Colon (tissue), 2 donors: ENCODE measurements around the gene AFF3.

ENCODE experiments used
- FAIRE-seq: peaks from 2 replicates; lab custom pipeline; 2012; peaks lifted over from hg19 to GRCh38; lab: Jason Lieb, UNC
- donor health status: control.
- donor health status: control.

Gene AFF3

DNA sequence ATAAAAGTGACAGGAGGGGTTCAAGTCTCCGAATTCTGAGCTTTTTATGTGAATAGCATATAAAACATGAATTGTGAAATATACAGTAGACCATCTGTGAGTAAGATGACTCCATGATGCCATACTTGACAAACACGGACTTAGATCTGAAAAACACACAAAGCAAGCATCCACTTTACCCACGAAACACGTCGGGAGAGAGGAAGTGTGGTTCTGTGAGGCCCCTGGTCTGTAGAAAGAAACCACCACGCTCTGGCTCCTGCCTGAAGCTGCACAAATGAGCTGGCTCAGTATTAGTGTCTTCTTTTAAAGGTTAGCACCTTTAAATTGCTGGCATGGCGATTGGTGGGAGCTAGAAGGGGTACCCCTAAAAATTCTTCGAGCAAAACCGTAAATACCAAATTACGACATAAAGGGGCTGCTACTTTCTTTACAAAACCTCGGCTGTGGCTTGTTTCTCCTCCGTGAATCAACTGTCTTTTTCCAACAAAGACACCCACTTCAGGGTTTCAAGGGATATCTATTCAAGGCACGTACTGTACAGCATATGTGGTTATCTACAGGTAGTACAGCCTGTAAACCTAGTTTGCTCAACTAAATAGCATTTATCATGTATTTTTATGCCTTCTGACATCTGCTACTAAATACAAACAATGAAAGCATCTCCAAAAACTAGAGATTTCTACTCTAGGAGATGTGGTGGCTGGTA is 70.9 kb downstream of the AFF3 start:
- no peak for FAIRE-seq

DNA sequence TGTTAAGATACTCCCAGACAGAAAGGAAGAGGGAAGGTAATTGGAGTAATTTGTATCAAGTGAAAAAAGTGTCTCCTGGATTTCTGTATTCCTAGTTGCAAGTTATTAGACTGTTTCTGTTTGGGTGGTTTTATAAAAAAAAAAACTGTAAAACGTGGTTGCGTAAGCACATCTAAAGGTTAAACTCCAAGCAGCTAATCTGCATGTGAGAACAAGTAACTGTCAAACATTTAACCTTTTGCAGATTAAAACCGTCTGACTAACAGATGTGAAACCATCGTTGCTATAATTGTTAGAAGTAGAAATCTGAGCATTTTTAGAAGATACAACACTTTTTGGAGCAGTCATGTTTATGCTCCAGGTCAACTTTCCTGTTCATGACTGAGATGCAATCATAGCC is 72.3 kb downstream of the AFF3 start:
- FAIRE-seq: no peak

DNA sequence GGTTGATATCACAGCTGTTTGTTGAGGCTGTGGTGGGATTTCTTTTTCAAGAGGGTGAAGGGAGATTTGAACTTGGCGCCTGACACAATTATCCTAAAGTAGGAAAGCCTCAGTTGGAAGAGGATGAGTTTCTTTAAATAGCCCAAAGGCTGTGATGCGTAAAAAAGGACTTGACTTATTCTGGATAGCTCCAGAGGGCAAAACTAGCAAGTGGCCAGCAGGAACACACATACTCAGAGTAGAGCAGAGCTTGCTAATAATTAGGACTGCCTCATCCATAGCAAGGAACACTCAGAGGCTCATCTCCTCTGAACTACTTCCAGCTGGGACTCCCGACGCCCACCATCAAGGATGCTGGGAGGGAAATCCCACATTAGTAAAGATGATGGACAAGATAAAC is 74.0 kb downstream of the AFF3 start:
- no peak for FAIRE-seq

DNA sequence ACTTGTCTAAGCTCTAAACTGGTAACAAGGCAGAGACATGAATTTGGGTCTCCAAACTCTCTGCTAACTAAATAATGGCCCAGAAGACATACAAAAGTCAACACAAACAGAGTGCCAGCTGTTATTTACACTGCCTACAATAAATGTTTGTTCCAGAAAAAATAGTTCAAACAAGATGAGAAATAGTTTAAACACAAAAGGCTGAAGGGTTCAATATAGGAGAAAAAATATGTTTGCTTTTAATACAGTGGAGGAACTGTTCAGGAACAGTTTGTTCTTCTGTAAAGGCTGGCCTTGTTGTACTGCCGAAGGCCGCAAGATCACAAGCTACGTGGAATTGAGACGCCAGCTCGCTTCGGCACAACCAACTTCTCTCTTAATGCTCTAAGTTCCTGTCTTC is 74.6 kb downstream of the AFF3 start:
- no peak for FAIRE-seq

DNA sequence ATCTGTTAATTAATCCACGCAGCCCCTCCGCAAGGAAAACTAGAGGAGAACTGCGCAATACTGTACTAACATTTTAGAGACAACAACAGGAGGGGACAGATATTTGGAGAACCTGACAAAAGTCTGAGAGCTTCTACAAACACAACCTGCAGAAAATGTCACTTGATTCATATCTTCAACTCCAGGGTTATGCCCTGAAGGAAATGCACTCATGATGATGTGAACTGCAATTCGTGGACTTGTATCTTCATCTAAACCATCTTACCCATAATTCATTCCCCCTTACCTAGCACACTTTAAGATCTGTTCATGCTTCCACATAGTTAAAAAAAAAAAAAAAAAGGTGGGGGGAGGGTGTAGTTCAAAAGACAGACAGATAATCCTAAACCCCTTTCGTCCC is 75.5 kb downstream of the AFF3 start:
- FAIRE-seq: no peak

DNA sequence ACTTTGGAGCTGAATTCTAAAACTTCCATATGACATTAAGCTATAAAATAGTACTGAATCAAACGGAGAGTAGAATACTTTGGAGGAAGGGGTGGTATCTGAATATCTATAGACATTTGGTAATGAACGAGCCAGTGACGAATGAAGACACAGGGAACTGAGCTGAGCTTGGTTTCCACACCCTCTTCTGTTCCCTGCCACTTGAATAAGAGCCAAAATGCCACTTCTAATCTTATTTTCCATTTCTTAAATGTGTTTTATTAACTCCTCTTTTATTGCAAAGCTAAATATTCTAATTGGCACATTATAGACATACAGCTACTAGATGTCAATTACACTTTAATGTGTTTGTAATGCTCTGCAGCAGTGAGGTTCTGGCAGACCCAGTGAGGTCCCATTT is 76.1 kb downstream of the AFF3 start:
- FAIRE-seq: no peak

DNA sequence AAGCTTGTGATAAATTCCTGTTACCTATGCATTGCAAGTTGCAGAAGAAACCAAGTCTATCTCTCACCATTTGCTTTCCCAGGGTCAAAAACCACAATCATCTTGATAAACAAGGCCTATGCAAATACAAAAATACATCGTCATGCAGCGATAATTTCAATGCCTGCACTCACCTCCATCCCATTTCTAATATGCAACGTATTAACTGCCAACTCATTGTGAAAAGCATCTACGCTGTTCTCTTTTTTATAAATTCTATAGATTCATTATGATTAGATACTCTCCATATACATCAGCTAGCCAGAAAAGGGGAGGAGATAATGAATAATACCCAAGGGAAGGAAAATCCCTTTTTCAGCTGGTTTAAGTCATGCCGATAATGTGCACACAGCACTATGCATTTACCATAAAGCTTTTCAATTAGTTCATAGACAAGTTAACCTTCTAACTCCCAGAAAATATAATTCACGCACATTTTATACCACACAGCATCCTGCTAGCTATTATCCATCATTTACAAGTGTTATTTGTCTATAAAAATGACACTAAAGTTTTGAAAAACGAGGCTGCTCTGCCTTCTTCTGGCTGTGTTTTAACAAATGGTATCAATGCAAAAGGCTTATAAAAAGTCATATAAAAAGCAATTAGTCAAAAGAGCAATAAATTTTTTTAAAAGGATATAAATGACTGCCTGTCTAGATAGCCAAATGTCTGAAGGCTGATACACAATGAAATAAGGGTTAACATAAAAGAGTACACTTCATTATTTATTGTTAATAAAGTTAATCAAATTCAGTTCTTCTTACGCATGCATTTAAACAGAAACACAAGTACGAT is 77.6 kb downstream of the AFF3 start:
- FAIRE-seq: no peak

DNA sequence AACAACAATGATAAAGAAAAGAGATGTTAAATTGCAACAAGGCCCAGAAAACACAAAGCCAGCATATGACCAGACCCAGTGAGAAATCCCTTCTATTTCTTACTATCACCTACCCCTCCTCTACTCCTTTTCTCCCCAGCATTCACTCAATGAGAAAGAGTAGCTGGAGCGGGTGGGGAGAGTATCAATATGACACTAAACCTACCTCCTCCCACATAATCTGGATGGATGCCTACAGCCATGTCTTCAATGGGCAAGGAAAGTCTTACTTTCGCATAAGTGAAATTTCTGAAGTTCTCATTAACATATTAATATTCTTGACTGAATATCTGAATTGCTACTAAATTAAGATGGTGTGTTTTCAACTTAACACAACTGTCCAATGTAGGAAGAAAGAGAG is 78.2 kb downstream of the AFF3 start:
- no peak for FAIRE-seq

DNA sequence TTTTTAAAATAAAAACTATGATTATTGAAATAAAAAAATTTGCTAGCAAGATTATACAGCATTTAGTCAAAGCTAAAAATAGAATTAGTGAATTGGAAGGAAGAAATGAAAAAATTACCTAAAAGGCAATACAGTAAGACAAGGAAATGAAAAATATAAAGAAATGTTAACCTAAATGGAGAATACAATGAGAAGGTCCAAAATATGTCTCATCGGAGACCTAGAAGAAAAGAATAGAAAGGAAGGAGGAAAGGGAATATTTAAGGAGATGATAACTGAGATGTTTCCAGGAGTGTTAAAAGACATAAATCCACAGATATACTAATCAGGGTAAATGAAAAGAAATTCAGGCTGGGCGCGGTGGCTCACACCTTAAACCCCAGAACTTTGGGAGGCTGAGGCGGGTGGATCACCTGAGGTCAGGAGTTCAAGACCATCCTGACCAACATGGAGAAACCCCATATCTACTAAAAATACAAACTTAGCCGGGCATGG is 78.9 kb downstream of the AFF3 start:
- FAIRE-seq: no peak

DNA sequence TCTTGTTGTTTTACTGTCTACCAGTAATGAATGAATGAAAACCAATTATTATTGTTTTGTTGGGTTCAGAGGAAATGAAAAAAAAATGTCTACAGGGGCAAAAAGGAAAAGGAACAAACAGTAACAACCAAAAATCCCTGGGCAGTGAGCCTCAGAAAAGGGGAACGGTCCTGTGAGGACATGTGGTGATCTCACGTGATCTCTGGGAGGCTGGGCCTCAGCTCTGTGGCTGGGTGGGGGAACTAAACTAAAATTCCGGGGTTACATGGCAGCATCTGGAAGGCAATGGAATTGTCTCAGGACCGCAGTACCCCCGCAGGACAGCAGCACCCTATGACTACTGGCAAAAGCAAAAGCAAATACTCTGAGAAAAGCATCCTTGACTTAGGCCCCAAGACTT is 80.1 kb downstream of the AFF3 start:
- no peak for FAIRE-seq

DNA sequence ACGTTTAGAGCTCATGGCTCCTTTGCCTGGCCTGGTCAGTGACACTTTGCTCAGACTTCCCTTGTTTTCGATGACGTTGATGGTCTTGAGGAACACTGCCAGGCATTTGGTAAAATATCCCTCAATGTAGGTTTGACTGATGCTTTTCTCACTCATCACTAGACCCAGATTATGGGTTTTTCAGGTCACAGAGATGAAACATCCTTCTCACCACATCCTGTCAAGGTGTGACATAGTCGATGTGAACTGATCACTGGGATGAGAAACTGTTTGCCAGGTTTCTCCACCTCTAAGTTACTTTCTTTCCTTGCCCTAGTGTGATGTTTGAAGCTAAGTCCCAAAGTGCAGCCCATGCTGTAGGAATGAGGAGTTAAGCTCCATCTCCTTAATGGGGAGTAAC is 81.5 kb downstream of the AFF3 start:
- no peak for FAIRE-seq

DNA sequence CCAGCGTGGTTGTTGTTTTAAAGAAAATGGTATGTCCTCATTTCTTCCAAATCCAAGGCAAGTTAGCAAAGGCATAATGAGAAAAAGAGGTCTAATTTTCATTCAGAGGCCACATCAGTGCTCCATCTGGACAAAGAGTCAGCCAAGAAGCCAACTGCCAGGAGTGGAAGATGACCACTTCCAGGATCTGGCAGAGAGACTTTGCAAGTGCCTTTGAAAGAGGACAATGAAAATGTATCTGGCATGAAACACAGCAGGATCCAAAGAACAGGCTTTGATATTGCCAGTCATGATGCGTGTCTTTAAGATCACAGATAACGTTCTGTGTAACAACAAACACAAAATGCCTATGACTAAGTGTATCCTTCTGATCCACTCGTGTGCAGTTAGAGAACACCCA is 82.8 kb downstream of the AFF3 start:
- no peak for FAIRE-seq

DNA sequence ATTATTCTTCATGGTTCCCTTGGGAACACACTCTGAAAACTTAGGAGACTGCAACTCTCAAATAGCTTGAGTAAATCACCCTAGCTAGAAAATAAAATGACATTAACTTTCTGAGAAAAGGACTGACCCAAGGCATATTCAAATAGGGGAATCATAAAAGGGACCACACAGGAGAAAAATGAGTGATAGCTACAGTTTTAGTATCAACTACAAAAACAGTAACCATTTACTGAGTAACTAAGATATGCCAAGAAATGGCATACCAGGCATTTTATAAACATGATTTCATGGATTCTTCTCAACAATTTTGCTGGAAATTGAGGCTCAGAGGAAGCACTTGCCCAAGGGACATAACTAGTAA is 84.5 kb downstream of the AFF3 start:
- FAIRE-seq: no peak

DNA sequence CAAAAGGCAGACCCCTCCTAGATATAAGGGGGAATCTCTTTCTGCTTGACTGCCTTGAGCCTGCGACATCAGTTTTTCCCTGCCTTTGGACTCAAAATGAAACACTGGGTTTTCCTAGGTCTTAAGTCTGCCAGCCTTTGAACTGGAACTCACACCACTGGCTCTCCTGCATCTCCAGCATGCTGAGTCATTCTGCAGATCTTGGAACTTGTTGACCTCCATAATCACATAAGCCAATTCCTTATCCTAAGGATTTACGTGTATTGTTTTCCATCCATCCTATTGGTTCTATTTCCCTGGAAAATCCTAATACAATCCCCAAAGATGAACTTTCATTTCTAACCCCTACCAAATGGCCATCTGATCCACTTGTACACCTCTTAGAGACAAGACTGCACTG is 88.0 kb downstream of the AFF3 start:
- no peak for FAIRE-seq

DNA sequence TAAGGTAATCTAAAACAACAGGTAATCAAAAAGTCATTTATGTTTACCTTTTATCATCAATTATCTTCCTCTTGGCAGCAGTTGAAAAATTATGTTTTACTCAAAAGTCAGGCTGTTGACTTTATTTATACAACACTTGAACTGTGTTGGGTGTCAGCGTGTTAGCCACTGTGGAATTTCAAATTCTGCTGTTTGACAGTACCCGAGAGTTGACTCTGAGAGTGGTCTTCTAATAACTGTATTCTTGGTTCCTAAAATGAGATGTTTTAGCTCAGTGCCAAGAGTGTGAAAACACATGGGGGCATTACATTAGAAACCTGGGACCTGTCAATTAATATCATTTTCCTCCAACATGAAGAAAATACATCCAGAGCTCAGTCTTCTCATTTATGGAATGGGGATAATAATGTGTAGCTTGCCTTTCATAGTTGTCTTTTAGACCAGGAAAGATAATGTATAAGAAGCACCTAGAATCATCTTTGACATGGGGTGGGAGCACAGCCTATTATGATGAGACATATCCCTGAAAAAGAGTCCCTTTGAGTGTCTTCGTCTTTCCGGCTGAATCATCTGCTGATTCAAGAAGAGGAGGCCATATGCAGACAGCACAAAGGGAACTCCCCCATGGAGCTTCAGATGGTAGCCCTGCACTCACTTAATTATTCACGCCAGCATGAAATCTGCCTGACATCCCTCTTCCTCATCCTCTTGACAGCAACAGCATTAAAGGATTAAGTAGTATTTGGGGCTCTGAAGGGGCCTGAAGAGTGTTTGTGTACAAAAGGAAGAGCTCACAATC is 89.1 kb downstream of the AFF3 start:
- FAIRE-seq: no peak

DNA sequence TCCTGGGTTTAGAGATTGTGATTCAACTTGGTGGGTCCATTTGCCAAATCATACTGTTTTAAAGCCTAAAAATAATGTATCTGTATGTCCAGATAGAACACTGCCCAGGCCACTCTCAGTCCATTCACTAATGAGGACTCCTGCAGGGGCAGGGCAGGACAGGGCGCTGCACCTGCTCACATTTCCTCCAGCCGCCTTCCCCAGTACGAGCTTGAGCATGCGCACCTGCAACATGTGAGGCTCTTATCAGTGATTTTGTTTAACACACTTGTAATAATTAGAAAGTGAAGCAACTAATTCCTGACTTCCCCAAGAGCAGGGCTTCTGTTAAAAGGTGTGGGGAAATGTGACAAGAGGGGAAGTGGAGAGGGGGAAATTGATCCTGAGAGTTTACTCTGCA is 89.7 kb downstream of the AFF3 start:
- no peak for FAIRE-seq

DNA sequence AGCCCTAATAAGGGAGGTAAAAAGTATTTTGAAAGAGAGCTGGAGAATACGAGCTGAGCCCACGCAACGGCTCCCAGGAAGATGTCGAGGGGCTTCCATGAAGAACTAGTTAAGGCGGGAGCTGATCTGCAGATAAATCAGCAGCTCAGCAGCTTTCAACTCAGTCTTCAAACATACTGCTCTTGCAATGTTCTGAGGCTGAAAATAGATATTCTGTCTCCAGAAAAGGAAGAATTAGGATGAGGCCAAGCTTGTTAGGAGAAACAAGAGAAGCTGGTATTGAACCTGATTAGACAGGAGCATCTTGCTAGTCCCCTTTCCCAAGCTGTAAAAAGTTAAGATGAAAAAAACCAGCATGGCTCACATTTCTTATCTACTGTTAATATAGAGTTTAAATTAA is 91.1 kb downstream of the AFF3 start:
- FAIRE-seq: no peak

DNA sequence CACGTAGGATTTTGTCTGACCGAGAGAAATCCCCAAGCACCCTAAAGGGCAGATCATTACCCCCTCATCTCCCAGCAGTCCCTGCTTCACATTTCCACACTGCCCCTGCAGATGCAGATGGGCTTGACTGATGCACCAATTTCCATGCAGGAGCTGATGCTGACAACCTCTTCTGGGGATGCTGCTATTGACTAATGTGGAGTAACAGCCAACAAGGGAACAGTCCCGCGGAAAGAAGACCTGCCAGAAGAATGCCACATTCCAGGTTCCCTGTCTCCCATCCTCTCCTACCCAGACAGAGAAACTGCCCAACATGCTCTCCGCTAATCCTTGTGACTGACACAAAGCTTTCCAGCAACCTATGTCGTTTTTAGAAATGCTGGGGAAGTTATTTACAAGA is 91.7 kb downstream of the AFF3 start:
- no peak for FAIRE-seq

DNA sequence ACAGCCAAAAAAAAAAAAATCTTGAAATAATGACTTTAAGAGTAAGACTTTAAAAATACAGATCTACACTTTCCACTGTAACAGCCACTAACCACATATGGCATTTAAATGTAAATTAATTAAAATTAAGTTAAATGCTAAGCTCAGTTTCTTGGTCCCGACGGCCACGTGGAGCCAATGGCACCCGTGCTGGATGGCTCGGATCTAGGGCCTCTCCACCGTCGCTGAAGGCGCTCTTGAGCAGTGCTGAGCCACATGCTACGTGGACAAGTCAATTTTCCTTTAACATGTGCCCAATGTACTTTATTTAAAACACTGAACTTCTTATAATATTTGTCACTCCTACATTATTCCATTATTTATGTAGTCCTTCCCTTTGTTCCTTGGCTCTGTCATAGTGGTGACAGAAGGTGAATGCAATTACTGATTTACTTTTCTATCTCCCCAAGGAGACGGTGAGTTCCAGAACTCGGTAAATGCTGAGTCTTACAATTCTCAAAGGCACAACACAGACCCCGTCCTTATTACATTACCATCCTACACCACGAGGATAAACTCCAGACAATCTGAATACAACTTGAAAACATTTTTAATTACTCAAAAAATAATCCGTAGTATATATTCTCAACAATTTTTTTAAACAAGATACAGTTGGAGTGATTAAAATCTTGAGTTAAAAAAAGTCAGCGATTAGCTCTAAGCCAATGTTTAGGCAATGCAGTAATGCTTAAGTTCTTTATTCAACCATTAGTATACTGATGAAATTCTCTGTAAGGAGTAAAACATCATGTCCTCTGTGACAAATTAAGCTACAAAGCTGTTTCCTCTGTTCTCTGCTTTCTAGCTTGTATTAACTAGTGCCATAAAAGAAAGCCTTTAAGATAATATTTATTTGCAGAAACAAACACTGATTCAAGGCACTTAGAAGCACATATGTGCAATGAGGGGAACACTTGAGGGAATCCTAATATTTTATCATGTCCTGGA is 95.1 kb downstream of the AFF3 start:
- no peak for FAIRE-seq

DNA sequence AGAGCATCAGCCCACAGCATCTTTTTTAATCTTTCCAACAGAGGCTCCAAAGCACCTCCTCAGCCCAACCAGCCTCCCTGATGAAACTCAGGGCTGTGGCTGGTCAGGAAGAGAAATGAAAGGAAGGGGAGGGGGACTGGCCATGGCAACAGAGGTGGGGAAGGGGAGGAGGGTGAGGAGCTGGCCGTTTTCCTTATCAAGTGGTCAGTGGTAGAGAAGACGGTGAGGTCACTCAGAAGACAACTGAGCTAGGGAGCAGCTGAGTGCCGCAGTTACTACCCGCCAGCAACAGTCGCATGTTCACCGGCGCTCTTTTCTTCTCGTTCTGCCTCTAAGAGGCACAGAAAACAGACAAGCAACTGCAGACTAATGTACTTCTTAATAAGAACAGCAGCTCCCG is 97.4 kb downstream of the AFF3 start:
- FAIRE-seq: no peak

DNA sequence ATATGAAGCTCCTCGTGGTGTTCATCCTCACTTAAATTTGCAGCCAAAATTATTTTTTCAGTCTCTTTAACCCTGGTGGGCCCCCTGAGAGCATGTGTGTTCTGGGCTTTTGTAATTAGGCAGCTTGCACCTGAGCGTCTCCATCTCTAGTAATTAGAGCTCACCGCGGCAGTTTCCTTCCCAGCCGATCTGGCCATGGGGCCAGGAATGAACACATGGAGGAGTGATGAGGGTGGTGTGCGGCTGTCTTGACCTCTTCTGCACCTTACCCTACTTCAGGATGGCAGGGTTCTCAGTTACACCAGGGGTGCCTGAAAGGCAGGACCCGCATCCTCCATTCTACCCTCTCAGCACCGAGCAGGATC is 98.5 kb downstream of the AFF3 start:
- FAIRE-seq: no peak
